Dendritic cell treated with granulocyte-macrophage colony-stimulating factor and Interleukin-4, amounts not matched to agents 40 ng/mL and 50 ng/mL, for 4 days (primary cell): ENCODE data around the gene ASCC3.

ENCODE experiments used
- H3K27ac Mint-ChIP-seq: one replicate; pipeline ENCODE4 v1.8.0; 2022; ENCODE audit warnings: mild to moderate bottlenecking, mixed read lengths
- H3K27me3 Mint-ChIP-seq: one replicate; pipeline ENCODE4 v1.8.0; 2022; ENCODE audit warnings: mild to moderate bottlenecking, mixed read lengths
- H3K36me3 Mint-ChIP-seq: one replicate; pipeline ENCODE4 v1.8.0; 2022; ENCODE audit warnings: low read depth, mixed read lengths
- H3K4me1 Mint-ChIP-seq: one replicate; pipeline ENCODE4 v1.8.0; 2022; ENCODE audit warnings: low read depth, mixed read lengths
- H3K4me3 Mint-ChIP-seq: one replicate; pipeline ENCODE4 v1.8.0; 2022; ENCODE audit warnings: mild to moderate bottlenecking, moderate library complexity, mixed read lengths
- H3K9me3 Mint-ChIP-seq: one replicate; pipeline ENCODE4 v1.8.0; 2022; ENCODE audit warnings: mixed read lengths
- intact Hi-C: fragments of 100-400 bp; cut with micrococcal nuclease; formaldehyde crosslinking; loops from one replicate; pipeline ENCODE4 v1.15.0; 2022

Gene ASCC3

DNA sequence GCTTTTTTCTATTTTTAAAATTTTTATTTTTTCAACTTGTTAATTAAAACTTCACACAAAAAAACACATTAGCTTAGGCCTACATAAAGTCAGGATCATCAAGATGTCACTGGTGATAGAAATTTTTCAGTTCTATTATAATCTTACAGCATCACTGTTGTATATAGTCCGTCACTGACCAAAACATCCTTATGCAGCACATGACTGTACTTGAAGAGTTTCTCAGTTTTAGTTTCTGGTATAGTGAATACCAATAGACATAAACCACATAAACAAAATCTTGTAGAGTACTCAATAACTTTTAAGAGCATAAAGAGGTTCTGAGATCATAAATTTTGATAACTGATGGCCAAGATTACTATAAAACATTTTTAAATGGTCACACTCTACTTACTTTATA, 71.8 kb downstream of the ASCC3 start:
- H3K9me3 Mint-ChIP-seq = no peaks in the 10 kb centered on the region
- no peaks in the 10 kb centered on the region for H3K27me3 Mint-ChIP-seq
- intact Hi-C loops = no loop called here
- H3K27ac Mint-ChIP-seq = no peak overlapping the region
- H3K4me1 Mint-ChIP-seq = no peaks in the 10 kb centered on the region
- no peak overlapping the region for H3K4me3 Mint-ChIP-seq
- H3K36me3 Mint-ChIP-seq = peaks cover 19% of the 10 kb centered on the region

DNA sequence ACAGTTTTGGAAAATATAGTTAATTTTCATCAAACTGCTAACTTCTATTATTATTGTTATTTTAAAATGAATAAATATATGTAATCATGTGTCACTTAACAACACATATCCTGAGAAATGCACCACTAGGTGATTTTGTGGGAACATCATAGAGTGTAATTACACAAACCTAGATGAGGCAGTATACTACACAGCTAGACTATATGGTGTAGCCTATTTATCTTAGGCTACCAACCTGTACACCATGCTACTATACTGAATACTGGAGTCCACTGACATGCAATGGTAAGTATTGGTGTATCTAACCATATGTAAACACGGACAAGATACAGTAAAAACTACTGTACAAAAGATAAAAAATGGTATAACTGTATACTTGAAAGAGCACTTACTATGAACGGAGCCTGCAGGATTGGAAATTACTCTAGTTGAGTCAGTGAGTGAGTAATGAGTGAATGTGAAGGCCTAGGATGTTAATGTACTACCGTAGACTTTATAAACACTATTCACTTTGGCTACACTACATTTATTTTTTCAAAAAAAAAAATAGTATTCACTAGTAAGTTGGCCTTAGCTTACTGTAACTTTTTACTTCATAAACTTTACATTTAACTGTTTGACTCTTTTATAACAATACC, 72.4 kb downstream of the ASCC3 start:
- Mint-ChIP-seq H3K4me3 (no peak overlapping the region), H3K36me3 (peaks cover 25% of the 10 kb centered on the region), H3K4me1 (no peaks in the 10 kb centered on the region), H3K27ac (no peak overlapping the region), H3K27me3 (no peaks in the 10 kb centered on the region), H3K9me3 (no peaks in the 10 kb centered on the region)
- intact Hi-C loops = no loop called here

DNA sequence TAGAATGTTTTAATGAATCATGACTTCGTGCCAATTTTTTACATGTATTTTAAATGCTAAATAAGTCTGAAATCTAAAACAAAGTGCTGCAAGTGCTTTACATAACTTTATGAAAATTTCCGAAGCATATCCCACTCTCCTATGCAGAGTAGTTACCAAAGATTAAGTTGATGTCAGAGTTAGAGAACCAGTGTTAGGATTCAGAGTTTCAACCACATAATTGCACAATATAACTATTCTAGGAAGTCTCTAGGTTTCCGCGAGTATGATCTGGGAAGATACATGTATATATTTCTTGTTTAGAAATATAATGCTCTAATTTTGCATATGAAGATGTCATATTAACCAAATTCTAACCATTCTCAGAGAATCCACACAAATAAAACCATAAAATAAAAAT, 74.8 kb downstream of the ASCC3 start:
- H3K27ac Mint-ChIP-seq = no peak overlapping the region
- intact Hi-C loops = no loop called here
- H3K27me3 Mint-ChIP-seq = no peaks in the 10 kb centered on the region
- H3K36me3 Mint-ChIP-seq = peaks cover 18% of the 10 kb centered on the region
- H3K9me3 Mint-ChIP-seq = no peaks in the 10 kb centered on the region
- H3K4me1 Mint-ChIP-seq = no peaks in the 10 kb centered on the region
- no peak overlapping the region for H3K4me3 Mint-ChIP-seq

DNA sequence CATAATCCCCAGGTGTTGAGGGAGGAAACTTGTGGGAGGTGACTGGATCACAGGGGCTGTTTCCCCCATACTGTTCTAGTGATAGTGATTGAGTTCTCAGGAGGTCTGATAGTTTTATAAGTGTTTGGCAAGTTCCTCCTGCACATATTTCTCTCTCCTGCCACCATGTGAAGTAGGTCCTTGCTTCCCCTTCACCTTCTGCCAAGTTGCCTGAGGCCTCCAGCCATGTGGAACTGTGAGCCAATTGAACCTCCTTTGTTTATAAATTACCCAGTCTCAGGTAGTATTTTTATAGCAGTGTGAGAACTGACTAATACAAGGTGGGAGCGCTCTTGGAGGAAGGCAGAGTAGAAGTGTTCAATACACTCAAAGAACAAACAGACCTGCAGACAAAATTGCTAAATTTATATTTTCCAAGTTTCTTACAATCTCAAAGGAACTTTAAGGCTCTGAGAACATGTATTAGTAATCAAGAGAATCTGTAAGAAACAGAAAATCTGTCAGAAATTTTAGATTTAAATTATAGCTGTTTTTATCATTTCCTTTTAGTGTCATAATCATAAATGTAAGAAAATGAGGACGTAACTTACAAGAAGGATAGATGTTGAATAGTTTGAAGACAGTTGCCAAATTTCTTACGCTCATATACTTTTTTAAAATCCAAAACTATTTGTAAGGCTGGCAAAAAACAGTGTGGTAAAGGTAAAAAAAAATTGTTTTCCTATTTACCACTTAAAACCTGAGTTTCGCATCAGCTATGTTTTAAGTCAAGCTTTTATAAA, 77.7 kb downstream of the ASCC3 start:
- peaks cover 25% of the 10 kb centered on the region for H3K36me3 Mint-ChIP-seq
- H3K27ac Mint-ChIP-seq = no peak overlapping the region

DNA sequence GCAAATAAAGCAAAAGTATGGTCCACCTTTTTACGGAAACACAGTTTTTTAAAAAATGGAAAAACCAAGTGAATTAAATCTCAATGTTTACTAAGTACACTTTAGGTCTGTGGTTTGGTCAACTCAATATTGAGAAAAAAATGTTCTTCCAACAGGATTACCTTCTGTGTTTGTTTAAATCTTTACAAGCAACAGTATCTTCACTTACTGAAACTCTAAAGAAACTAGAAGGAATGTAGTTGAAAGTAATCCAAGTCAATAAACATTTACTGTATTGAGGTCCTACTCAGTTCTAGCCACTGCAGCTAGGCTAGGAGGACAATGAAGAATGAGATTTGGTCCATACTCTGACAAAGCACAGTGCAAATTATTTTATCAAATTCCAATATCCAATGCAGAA, 80.1 kb downstream of the ASCC3 start:
- Mint-ChIP-seq H3K9me3 (no peaks in the 10 kb centered on the region), H3K36me3 (peaks cover 25% of the 10 kb centered on the region), H3K27ac (no peak overlapping the region), H3K4me1 (no peaks in the 10 kb centered on the region), H3K27me3 (no peaks in the 10 kb centered on the region), H3K4me3 (no peak overlapping the region)
- intact Hi-C loops = no loop called here

More for the DNA sequence above, 77.7 kb downstream of the ASCC3 start:
- intact Hi-C loops = no loop called here
- H3K9me3 Mint-ChIP-seq = no peaks in the 10 kb centered on the region
- no peaks in the 10 kb centered on the region for H3K4me1 Mint-ChIP-seq
- no peak overlapping the region for H3K4me3 Mint-ChIP-seq
- no peaks in the 10 kb centered on the region for H3K27me3 Mint-ChIP-seq

DNA sequence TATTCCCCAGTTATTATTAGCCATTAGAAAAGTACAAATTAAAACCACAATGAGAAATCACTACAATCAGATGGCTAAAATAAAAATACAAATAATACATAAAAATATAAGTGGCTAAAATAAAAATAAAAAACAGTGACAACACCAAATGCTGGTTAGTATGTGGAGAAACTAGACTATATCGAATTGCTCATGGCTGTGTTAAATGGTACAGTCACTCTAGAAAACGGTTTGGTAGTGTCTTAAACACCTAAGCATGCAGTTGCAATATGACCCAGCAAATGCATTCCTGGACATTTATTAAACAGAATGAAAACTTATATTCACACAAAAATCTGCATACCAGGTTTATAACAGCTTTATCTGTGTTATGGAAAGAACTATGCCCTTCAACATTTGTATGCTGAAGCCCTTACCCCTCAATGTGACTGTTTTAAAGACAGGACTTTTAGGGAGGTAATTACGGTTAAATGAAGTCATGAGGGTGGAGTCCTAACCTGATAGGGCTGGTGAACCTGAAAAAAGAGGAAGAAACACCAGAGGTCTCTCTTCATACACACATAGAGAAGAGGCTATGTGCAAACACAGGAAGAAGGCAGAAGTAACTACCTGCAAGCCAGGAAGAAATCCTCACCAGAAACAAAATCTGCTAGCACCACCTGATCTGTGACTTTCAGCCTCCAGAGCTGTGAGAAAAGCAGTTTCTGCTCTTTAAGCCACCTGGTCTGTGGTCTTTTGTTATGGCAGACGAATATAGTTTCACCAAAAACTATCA, 84.9 kb downstream of the ASCC3 start:
- Mint-ChIP-seq H3K27ac (no peak overlapping the region), H3K4me1 (no peaks in the 10 kb centered on the region), H3K36me3 (peaks cover 13% of the 10 kb centered on the region), H3K4me3 (no peak overlapping the region), H3K27me3 (no peaks in the 10 kb centered on the region), H3K9me3 (no peaks in the 10 kb centered on the region)
- intact Hi-C loops = no loop called here

DNA sequence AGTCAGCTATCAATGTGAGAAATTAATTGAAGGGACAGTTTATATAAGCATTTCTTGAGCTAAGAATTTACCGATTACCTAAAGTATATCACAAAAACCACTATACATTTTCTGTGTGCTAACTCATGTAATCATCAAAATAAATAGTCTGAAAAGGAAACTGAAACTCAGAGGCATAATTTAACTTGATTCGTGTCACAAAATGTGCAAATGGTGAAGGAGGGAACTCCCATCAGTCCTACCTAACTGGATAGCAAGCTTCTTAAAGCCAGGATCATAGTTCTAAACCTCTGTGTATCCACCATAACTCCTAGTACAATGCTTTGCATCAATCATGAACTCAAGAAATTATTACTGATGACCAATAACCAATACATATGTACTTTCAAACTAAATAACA, 91.0 kb downstream of the ASCC3 start:
- Mint-ChIP-seq H3K9me3 (no peaks in the 10 kb centered on the region), H3K27ac (no peak overlapping the region), H3K27me3 (no peaks in the 10 kb centered on the region), H3K4me3 (no peak overlapping the region), H3K4me1 (no peaks in the 10 kb centered on the region), H3K36me3 (peaks cover 13% of the 10 kb centered on the region)
- intact Hi-C loops = no loop called here

DNA sequence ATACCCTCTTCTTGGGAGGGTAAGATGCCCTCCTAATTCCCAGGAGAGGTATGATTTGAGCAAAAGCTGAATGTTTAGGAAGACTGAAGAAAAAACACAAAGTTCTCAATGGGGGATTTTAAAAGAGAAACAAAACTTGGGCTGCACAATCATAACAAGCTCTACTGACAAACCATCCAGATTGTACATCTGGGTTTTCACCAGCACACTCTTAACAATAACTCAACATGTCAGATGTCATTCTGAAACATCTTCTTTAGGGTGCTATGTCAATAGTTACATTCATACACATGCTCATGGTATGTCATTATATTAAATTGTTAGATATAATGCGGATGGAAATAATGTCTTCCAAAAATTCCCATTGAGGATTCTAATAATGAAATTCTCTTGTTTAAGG, 95.1 kb downstream of the ASCC3 start:
- no peaks in the 10 kb centered on the region for H3K9me3 Mint-ChIP-seq
- H3K4me3 Mint-ChIP-seq = no peak overlapping the region
- H3K36me3 Mint-ChIP-seq = peaks cover 10% of the 10 kb centered on the region
- H3K27ac Mint-ChIP-seq = no peak overlapping the region
- no peaks in the 10 kb centered on the region for H3K4me1 Mint-ChIP-seq
- H3K27me3 Mint-ChIP-seq = no peaks in the 10 kb centered on the region
- intact Hi-C loops = no loop called here

DNA sequence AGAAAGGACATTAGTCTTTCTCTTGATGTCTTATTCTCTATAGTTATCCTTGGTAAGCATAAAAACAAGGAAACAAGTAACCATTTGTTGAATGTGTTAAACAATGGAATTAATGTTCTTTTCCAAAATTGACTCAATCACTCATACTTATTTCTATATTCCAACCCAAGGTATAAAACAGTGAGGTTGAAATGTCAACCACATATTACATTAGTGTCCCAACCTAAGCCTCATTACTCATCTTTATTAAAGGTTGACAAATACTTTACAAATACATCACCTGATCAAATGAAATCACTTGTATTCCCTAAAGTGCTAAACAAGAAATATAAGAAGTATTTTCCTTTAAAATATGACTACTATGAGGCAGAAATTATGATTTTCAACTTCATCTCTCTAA, 100.5 kb downstream of the ASCC3 start:
- H3K27ac Mint-ChIP-seq = no peak overlapping the region
- intact Hi-C loops = no loop called here
- no peaks in the 10 kb centered on the region for H3K27me3 Mint-ChIP-seq
- no peaks in the 10 kb centered on the region for H3K9me3 Mint-ChIP-seq
- no peak overlapping the region for H3K4me3 Mint-ChIP-seq
- H3K4me1 Mint-ChIP-seq = no peaks in the 10 kb centered on the region
- peaks cover 7% of the 10 kb centered on the region for H3K36me3 Mint-ChIP-seq

DNA sequence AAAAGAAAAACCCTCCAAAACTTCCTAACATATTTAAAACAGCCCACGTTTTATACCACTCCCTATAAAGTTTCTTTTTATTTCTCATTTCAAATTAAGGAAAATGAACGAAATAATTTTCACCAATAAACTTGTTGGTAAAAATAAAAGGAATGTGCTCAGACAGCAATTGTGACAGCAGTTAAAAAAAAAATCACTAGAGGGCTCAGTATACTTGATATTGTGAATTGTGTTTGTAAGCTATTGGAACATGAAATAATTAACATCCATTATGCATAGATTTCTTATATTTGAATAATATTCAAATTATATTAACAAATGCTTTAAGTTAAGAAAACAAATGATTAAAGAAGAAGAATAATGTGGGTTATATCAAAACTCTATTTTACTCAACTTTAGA, 105.5 kb downstream of the ASCC3 start:
- Mint-ChIP-seq H3K4me3 (no peak overlapping the region), H3K27me3 (no peaks in the 10 kb centered on the region)

DNA sequence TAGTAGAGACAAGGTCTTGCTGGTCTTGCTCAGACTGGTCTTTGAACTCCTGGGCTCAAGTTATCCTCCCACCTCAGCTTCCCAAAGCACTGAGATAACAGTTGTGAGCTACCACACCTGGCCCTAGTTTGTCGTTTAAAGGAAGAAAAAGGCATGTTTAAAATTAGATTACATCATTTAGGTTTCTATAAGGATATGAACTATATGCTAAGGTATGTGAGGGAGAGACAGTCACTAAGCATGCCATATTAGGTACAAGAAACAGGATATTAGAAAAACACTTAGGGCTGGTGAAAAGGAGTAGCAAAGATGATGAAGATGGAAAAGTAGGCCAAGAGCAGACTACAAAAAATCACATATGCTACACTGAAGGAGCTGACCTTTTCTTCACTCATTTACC, 106.4 kb downstream of the ASCC3 start:
- intact Hi-C loops = no loop called here
- Mint-ChIP-seq H3K36me3 (peaks cover 7% of the 10 kb centered on the region), H3K27me3 (no peaks in the 10 kb centered on the region), H3K4me3 (no peak overlapping the region), H3K4me1 (no peaks in the 10 kb centered on the region), H3K27ac (no peak overlapping the region), H3K9me3 (no peaks in the 10 kb centered on the region)

More for the DNA sequence above, 105.5 kb downstream of the ASCC3 start:
- Mint-ChIP-seq H3K4me1 (no peaks in the 10 kb centered on the region), H3K27ac (no peak overlapping the region), H3K36me3 (peaks cover 7% of the 10 kb centered on the region), H3K9me3 (no peaks in the 10 kb centered on the region)
- intact Hi-C loops = no loop called here

DNA sequence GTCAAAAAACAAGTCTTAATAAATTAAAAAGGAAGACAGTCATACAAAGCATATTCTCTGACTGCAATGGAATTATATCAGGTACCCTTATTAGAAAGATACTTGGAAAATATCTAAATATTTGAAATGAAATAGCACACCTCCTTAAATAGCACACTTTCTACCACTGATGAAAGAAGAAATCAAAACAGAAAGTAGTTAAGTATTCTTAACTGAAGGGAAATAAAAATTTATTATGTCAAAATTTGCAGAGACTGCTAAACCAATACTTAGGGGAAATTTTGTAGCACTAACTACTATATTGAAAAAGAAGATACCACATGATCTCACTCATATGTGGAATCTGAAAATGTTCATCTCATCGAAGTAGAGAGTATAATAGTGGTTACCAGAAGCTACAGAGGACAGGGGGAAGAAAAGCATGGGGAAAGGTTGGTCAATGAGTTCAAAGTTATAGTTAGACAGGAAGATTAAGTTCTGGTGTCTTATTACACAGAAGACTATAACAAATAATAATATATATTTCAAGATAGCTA, 112.2 kb downstream of the ASCC3 start:
- Mint-ChIP-seq H3K27ac (no peak overlapping the region), H3K4me1 (no peaks in the 10 kb centered on the region), H3K4me3 (no peak overlapping the region), H3K27me3 (no peaks in the 10 kb centered on the region), H3K36me3 (peaks cover 21% of the 10 kb centered on the region), H3K9me3 (peaks cover 14% of the 10 kb centered on the region)
- intact Hi-C loops = no loop called here

DNA sequence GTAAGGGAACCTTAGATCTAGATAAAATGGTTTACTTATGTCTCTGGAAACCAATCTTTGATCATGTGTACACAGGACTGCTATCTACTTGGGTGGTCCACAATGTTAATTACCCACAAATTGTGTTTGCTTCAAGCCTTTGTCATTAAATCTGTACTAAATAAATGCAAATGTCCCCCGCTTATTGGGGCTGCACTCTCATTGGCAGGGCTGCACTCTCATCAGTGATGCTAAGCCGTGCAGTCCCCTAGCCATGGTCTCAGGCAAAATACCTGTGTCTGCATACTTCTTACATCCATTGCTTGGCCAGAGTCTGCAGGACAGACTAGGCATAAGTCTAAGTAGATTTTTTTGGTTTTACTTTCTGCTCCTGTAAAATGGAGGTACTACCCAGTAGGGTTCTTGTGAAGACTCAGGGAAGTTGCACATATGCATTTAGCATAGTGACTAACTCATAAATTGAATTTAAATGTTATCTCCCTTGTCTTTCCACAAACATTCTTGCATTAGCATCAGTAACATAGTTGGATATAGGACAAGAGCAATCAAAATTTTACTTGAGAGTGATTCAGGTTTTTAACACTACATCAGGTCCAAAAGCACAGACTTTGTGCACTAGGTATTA, 117.4 kb downstream of the ASCC3 start:
- no peak overlapping the region for H3K27ac Mint-ChIP-seq
- H3K36me3 Mint-ChIP-seq = peaks cover 67% of the 10 kb centered on the region
- H3K27me3 Mint-ChIP-seq = no peaks in the 10 kb centered on the region
- no peak overlapping the region for H3K4me3 Mint-ChIP-seq
- H3K9me3 Mint-ChIP-seq = peaks cover 25% of the 10 kb centered on the region
- intact Hi-C loops = no loop called here
- H3K4me1 Mint-ChIP-seq = no peaks in the 10 kb centered on the region

DNA sequence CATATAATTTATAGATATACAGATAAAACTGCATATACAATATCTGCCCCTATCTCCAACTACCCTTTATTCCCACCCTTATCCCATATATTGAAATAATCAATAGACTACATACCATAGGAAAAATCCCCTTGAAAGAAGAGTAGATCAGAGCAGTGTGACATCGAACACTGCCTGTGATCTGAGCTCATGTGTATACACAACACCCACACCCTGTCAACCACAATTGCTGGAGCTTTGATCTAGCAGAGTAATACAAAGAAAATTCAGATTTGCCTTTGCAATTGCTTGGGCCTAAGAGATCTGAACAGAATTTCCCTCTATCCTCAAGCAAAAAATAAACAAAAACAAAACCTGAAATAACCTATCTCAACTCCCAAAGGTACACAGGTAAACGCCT, 119.3 kb downstream of the ASCC3 start:
- Mint-ChIP-seq H3K4me1 (no peaks in the 10 kb centered on the region), H3K36me3 (peaks cover 67% of the 10 kb centered on the region), H3K9me3 (peaks cover 25% of the 10 kb centered on the region), H3K27me3 (no peaks in the 10 kb centered on the region), H3K4me3 (no peak overlapping the region), H3K27ac (no peak overlapping the region)
- intact Hi-C loops = no loop called here
